Measurements from ENCODE around the gene TRPM3. TPM values are rescaled to one million over a fixed set of nuclear protein-coding genes. Genes with fewer than 3 reads are reported as not detected.

Gene TRPM3
- total and polyA plus RNA-seq, 2 of the 8 experiments (the other 6 are each of a cell fraction or from before 2014, with no cell fraction given): 2.4 to 10.9 TPM

GRCh38 chr9:71001780-71002386, 119.5 kb downstream of the TRPM3 start:
- H4K5ac ChIP-seq (ENCODE audit: insufficient read length, low read depth, low read length): no peak overlapping the region
- H4K8ac ChIP-seq (ENCODE audit: extremely low read depth, insufficient read depth, low read length): no peak overlapping the region
- H3K23me2 ChIP-seq (ENCODE audit: low read depth, low read length): no peaks in the 10 kb centered on the region
- no peaks in the 10 kb centered on the region; a peak in 2 of 7 replicates for H3K4me1 ChIP-seq (replicated peaks in 1 of 4; ENCODE audit: control insufficient read depth in 3 of 4, insufficient read depth in 4 of 4, low read length in 3 of 4)
- H3K36me3 ChIP-seq (ENCODE audit: control insufficient read depth in 2 of 4, insufficient read depth in 4 of 4, low read length in 3 of 4): no peaks in the 10 kb centered on the region; a peak in 1 of 8 replicates
- H3K27ac ChIP-seq (ENCODE audit: low read depth, low read length): no peak overlapping the region
- POLR2A ChIA-PET (ENCODE audit: partially characterized antibody): no interaction called here
- H3K4me3 ChIP-seq (ENCODE audit: extremely low read depth in 1 of 4, insufficient read depth in 2 of 4, low read depth in 3 of 4, low read length in 4 of 4): no peak overlapping the region
- H4K20me1 ChIP-seq (replicated peaks in 1 of 2; ENCODE audit: control insufficient read depth in 1 of 2, insufficient read depth in 2 of 2, low read length in 2 of 2): no peaks in the 10 kb centered on the region
- H2AK5ac ChIP-seq (ENCODE audit: low read depth, low read length): no peak overlapping the region
- H2BK12ac ChIP-seq (ENCODE audit: low read depth, low read length): no peak overlapping the region
- 83% methylated on average over 5 of the region's 5 CpGs; no CpG with 5 or more reads in 1 of the 2 experiments for WGBS, 2 experiments (ENCODE audit: extremely low coverage in 1 of 2, insufficient coverage in 1 of 2, insufficient read length in 1 of 2, insufficient replicate concordance in 2 of 2, low coverage in 1 of 2, low lambda C conversion rate in 2 of 2, missing lambda C conversion rate in 1 of 2)
- FAIRE-seq: peak; percentile 96
- H3K79me2 ChIP-seq (ENCODE audit: control insufficient read depth in 1 of 2, insufficient read depth in 2 of 2, low read length in 2 of 2): 0 out of 4 replicates have a peak, but pooled peaks cover 0 to 3% of the 10 kb centered on the region in 2 experiments
- no peak overlapping the region for H3K14ac ChIP-seq (ENCODE audit: insufficient read length)
- no peak overlapping the region for H3K9ac ChIP-seq (replicated peaks in 1 of 4; ENCODE audit: extremely low read depth in 1 of 4, low read depth in 3 of 4, low read length in 3 of 4)
- H3K27me3 ChIP-seq (replicated peaks in 1 of 4; ENCODE audit: control insufficient read depth in 3 of 4, extremely low read depth in 1 of 4, insufficient read depth in 3 of 4, low read length in 3 of 4): no peaks in the 10 kb centered on the region; a peak in 1 of 7 replicates
- H2BK120ac ChIP-seq (replicated peaks; ENCODE audit: low read depth, low read length): no peak overlapping the region
- H2BK5ac ChIP-seq (ENCODE audit: low read depth, low read length): no peak overlapping the region
- no peak overlapping the region for H2BK15ac ChIP-seq (ENCODE audit: low read length)
- no peak overlapping the region for H3K56ac ChIP-seq (replicated peaks; ENCODE audit: insufficient read length, low read depth, low read length)
- H3K23ac ChIP-seq (ENCODE audit: insufficient read length): no peak overlapping the region
- CTCF ChIA-PET (ENCODE audit: partially characterized antibody): interaction anchor here (0.6 to 3.5 kb wide), 25 partner anchors 10 to 367 kb away, joined by 3 to 21 read pairs (median 4); no protein-coding TSS in a partner anchor
- H3K9me3 ChIP-seq (ENCODE audit: insufficient read depth in 2 of 2, low read depth in 1 of 2, low read length in 1 of 2): peaks cover 6 to 8% of the 10 kb centered on the region in 2 experiments; a peak in 2 of 4 replicates
- no peaks in the 10 kb centered on the region for H3K79me1 ChIP-seq (ENCODE audit: low read depth, low read length)
- DNase-seq (ENCODE audit: low read depth in 1 of 2, low spot score in 2 of 2): peak in 1 of 2 experiments; percentile 9
- no peak overlapping the region for H2AFZ ChIP-seq (ENCODE audit: low read length)
- H3K18ac ChIP-seq (ENCODE audit: extremely low read depth, low read length): no peak overlapping the region
- no peak overlapping the region for H3K4me2 ChIP-seq (ENCODE audit: insufficient read depth in 1 of 2, low read depth in 2 of 2, low read length in 2 of 2)
- H2BK20ac ChIP-seq (ENCODE audit: low read length): no peak overlapping the region
- no peak for TF ChIP-seq SIN3A (conservative IDR thresholded peaks at IDR 0.05 in 1 of 2, IDR thresholded peaks at IDR 0.05 in 1 of 2; ENCODE audit: low read depth in 1 of 2, low read length in 2 of 2)
- TF ChIP-seq, protein P1, sequence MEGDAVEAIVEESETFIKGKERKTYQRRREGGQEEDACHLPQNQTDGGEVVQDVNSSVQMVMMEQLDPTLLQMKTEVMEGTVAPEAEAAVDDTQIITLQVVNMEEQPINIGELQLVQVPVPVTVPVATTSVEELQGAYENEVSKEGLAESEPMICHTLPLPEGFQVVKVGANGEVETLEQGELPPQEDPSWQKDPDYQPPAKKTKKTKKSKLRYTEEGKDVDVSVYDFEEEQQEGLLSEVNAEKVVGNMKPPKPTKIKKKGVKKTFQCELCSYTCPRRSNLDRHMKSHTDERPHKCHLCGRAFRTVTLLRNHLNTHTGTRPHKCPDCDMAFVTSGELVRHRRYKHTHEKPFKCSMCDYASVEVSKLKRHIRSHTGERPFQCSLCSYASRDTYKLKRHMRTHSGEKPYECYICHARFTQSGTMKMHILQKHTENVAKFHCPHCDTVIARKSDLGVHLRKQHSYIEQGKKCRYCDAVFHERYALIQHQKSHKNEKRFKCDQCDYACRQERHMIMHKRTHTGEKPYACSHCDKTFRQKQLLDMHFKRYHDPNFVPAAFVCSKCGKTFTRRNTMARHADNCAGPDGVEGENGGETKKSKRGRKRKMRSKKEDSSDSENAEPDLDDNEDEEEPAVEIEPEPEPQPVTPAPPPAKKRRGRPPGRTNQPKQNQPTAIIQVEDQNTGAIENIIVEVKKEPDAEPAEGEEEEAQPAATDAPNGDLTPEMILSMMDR (IDR thresholded peaks at IDR 0.05; ENCODE audit: control extremely low read depth in 1 of 3, insufficient read depth in 1 of 3, low read depth in 1 of 3, low read length in 3 of 3): peak; percentile 37 to 84 (median 80)
- no peak for TF ChIP-seq KDM4A (IDR thresholded peaks at IDR 0.05; ENCODE audit: low read depth, low read length, severe bottlenecking)
- peak; percentile 85 to 87 for TF ChIP-seq RAD21 (IDR thresholded peaks at IDR 0.05 in 1 of 2, conservative IDR thresholded peaks at IDR 0.05 in 1 of 2; ENCODE audit: low read depth in 2 of 2, low read length in 2 of 2)
- no peak for TF ChIP-seq BRCA1 (IDR thresholded peaks at IDR 0.05; ENCODE audit: low read depth, low read length)
- peak; percentile 87; the same call in 1 of the 2 replicates for TF ChIP-seq TCF12 (IDR thresholded peaks at IDR 0.05; ENCODE audit: low read depth, low read length)
- peak; percentile 89 for TF ChIP-seq TEAD4 (IDR thresholded peaks at IDR 0.05; ENCODE audit: low read depth, low read length)
- TF ChIP-seq SP2 (IDR thresholded peaks at IDR 0.05; ENCODE audit: low read length): no peak
- no peak overlapping the region for H4K91ac ChIP-seq (replicated peaks; ENCODE audit: insufficient read length, low read length)
- H3K4ac ChIP-seq (replicated peaks; ENCODE audit: insufficient read length, low read depth, low read length): no peak overlapping the region

Data from H1 (cell line).